ENCODE data around the gene RNF31. TPM values are rescaled to one million over a fixed set of nuclear protein-coding genes. Genes with fewer than 3 reads are reported as not detected.

RNF31 gene
- total RNA-seq, 4 donors from 2014 or later = 21.7 to 54.8 (median 27.4) TPM

DNA sequence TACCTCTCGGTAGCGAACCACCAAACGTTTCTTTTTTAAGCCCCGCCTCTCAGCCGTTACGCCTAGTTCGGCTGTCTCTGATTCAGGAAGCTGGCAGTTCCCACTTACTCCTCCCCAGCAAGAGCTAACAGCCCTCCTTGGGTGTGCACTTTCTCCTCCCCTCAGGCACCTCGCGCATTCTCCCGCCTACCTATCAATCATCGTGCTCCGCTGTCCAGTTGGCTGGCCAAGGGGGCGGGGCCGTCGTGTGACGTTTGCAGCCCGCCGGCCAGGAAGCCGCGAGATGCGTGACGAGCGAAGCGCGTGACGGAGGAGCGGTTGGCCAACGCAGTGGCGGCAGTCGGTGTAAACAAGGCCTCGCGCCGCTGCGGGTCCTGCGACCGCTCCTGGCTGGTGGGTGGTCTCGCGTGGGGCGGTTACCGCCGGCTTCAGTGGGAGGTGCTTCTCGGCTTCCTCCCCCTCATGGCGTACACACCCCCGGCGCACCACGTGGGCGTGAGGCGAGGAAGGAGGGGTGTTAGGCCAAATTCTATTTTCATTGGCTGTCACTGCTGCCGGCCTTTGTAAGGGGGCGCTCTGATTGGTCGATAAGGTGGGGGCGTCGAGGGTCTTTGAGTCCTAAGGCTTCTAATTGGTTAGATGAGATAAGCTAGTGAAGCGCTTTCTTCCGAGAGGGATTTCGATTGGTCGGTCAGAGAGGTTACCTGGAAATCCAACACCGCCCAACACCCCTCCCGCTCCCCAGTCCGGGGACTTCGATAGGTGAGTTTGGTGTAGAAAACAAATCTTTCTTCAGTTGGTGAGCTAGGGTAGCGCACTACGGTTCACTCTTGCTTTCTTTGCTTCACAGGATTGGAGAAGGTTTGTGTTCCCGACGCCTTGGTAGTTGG lies 32.5 kb upstream of the RNF31 start, which contains the start of the genes DCAF11 and NRL:
DCAF11 (plus strand) TSS at position 246 of the 890 bp plus-strand sequence. CDS start 818 bp downstream, outside the sequence.
NRL (minus strand) TSS at position 418 of the 890 bp plus-strand sequence. CDS start 32,101 bp downstream, outside the sequence.
- TF ChIP-seq, protein P1, sequence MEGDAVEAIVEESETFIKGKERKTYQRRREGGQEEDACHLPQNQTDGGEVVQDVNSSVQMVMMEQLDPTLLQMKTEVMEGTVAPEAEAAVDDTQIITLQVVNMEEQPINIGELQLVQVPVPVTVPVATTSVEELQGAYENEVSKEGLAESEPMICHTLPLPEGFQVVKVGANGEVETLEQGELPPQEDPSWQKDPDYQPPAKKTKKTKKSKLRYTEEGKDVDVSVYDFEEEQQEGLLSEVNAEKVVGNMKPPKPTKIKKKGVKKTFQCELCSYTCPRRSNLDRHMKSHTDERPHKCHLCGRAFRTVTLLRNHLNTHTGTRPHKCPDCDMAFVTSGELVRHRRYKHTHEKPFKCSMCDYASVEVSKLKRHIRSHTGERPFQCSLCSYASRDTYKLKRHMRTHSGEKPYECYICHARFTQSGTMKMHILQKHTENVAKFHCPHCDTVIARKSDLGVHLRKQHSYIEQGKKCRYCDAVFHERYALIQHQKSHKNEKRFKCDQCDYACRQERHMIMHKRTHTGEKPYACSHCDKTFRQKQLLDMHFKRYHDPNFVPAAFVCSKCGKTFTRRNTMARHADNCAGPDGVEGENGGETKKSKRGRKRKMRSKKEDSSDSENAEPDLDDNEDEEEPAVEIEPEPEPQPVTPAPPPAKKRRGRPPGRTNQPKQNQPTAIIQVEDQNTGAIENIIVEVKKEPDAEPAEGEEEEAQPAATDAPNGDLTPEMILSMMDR (IDR thresholded peaks at IDR 0.05; ENCODE audit: low read depth) = no peak

DNA sequence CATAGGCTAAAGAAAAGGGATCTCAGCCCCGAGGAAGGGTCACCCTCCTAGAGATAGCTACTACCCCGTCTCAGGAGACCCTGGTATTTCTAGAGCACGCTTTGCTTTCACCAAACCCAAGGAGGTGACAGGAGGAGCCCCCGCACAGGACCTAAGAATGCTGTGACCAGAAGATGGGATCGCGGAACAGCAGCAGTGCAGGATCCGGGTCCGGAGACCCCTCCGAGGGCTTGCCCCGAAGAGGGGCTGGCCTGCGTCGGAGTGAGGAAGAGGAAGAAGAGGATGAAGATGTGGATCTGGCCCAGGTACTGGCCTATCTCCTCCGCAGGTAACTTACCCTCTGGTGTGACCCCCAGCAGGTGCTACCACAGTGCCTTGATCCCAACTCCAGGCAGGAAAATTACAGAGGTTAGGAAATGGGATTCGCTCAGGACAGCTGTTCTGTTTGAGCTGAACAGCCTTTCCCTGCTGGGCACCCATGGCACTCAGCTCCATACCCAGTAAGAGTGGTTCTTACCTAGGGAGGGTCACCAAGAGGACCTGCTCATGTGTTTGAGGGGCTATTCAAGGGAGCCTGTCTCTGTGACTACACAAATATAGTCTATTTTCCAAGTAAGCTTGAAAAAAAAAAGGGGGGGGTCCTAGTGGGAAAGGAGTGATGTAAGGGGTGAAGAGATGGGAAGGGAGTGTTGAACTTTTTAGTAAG lies 31.7 kb upstream of the RNF31 start:
- TF ChIP-seq, protein P1 (IDR thresholded peaks at IDR 0.05; ENCODE audit: low read depth) = no peak

DNA sequence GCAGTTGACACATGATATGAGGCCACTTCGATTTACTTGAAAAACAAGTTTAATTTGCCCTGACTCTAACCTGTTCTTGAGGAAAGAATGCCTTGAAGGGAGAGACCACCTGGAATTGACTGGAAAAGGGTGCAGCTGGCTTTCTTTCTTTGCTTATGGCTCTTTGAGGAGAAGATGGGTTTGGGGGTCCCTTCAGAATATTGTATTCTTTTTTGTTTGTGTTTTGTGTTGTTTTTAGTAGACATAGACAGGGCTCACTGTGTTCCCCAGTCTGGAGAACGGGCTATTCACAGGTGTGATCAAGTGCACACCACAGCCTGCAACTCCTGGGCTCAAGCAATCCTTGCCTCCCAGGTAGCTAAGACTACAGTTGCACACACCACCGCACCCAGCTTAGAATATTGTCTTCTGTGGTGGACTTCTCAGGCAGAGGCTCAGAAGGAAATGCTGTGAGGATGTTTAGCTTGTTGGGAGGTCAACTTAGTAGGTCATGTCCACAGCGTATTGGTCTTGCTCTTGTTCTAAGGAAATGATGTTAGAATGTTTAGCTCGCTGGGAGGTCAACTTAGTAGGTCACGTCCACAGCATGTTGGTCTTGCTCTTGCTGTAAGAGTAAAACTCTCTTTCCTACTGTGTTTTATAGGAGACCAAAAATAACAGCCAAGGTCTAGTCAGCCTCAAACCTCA lies 31.0 kb upstream of the RNF31 start:
- TF ChIP-seq, protein P1 (IDR thresholded peaks at IDR 0.05; ENCODE audit: low read depth) = no peak

DNA sequence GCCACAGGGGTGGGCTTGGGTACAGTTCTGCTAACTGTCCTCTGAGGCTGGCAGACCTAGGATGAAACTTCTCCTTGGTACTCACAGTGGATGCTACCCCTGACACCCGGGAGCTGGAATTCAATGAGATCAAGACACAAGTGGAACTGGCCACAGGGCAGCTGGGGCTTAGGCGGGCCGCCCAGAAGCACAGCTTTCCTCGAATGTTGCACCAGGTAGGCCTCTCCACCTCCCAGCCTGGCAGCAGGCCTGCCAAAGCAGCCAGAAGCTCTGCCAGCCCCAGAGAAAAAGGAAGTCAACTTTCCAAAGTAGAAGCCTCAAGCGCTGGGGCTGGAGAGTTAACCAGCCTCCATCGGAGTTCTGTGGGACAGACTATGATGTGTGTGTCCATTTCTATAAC lies 30.1 kb upstream of the RNF31 start:
- TF ChIP-seq, protein P1 (IDR thresholded peaks at IDR 0.05; ENCODE audit: low read depth) = no peak

DNA sequence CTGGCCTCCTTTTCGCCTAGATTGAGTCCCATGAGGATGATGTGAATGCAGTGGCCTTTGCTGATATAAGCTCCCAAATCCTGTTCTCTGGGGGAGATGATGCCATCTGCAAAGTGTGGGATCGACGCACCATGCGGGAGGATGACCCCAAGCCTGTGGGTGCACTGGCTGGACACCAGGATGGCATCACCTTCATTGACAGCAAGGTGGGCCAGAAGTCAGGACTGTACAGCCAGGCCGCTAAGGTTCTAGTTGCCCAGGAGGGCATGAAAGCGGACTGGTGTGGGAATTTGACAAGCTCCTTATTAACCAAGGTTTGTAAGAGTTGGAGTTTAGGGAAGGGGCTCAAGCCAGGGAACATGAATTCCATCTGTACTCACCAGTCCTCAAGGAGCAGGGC lies 27.6 kb upstream of the RNF31 start:
- TF ChIP-seq, protein P1 (IDR thresholded peaks at IDR 0.05; ENCODE audit: low read depth) = no peak

DNA sequence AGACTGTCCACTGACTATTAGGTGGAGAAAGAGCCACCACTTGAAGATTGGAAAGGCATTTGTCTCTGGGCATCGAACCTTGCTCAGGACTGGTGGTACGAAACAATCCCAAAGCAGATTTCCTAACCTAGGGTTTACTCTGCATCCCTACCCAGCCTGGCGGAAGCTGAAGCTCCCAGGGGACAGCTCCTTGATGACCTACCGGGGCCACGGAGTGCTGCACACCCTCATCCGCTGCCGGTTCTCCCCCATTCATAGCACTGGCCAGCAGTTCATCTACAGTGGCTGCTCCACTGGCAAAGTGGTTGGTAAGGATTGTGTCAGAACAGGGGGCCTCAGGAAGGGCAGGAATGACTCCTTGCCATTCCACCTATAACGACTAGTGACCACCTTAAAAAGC lies 26.1 kb upstream of the RNF31 start:
- TF ChIP-seq, protein P1 (IDR thresholded peaks at IDR 0.05; ENCODE audit: low read depth) = no peak

All from subcutaneous adipose tissue (tissue), 4 donors.